Non-pigmented ciliary epithelial cell (primary cell): ENCODE results near the gene SDC4.

Source experiments
- DNase-seq: peaks from one replicate; pipeline ENCODE4 v3.0.0-alpha.2; 2010; ENCODE audit warnings: low read depth

SDC4 gene

GRCh38 chr20:45347936-45348778 lies at the start of gene SDC4:
SDC4 (minus strand) TSS chr20:45348424; CDS start chr20:45348384, 40 bp downstream.
- no peak for DNase-seq

- no peak for DNase-seq
These were observed 46.8 kb upstream of the SDC4 start for GRCh38 chr20:45395114-45395415.

- DNase-seq = no peak
These were observed 46.2 kb upstream of the SDC4 start for GRCh38 chr20:45394221-45395113.

GRCh38 chr20:45392733-45393132 lies 44.5 kb upstream of the SDC4 start:
- no peak for DNase-seq

GRCh38 chr20:45391559-45391958 lies 43.3 kb upstream of the SDC4 start:
- DNase-seq = no peak

- DNase-seq = no peak
These were observed 42.7 kb upstream of the SDC4 start for GRCh38 chr20:45390931-45391330.

GRCh38 chr20:45387274-45387673 lies 39.0 kb upstream of the SDC4 start:
- DNase-seq = no peak

GRCh38 chr20:45378191-45378590 lies 30.0 kb upstream of the SDC4 start, which contains the start of gene TP53TG5:
TP53TG5 (minus strand) TSS chr20:45378325; CDS start chr20:45378236, 89 bp downstream.
- DNase-seq = no peak

- no peak for DNase-seq
These were observed 29.0 kb upstream of the SDC4 start for GRCh38 chr20:45377269-45377668.

- no peak for DNase-seq
These were observed 26.7 kb upstream of the SDC4 start for GRCh38 chr20:45374966-45375365.

GRCh38 chr20:45374101-45374467 lies 25.9 kb upstream of the SDC4 start:
- DNase-seq = no peak

GRCh38 chr20:45373353-45374100 lies 25.3 kb upstream of the SDC4 start:
- DNase-seq = no peak

- DNase-seq = no peak
These were observed 24.6 kb upstream of the SDC4 start for GRCh38 chr20:45372646-45373352.

- no peak for DNase-seq
These were observed 24.0 kb upstream of the SDC4 start for GRCh38 chr20:45372241-45372640.

- no peak for DNase-seq
These were observed 22.4 kb upstream of the SDC4 start for GRCh38 chr20:45370571-45371160.

- no peak for DNase-seq
These were observed 20.2 kb upstream of the SDC4 start for GRCh38 chr20:45368221-45368980.

- no peak for DNase-seq
These were observed 18.9 kb upstream of the SDC4 start for GRCh38 chr20:45367126-45367525.

- DNase-seq = no peak
These were observed 18.4 kb upstream of the SDC4 start for GRCh38 chr20:45366631-45367030.

GRCh38 chr20:45366192-45366591 lies 18.0 kb upstream of the SDC4 start:
- DNase-seq = no peak

GRCh38 chr20:45365444-45365970 lies 17.3 kb upstream of the SDC4 start:
- no peak for DNase-seq
